GM12864 (cell line): ENCODE measurements around the gene MAGI2.

ENCODE experiments used
- DNase-seq: peaks from one replicate; pipeline ENCODE4 v3.0.0-alpha.2; 2011; ENCODE audit warnings: low read depth
- H3K4me3 ChIP-seq: 2 replicates; pipeline ENCODE4 v1.5.1; 2011; ENCODE audit warnings: mild to moderate bottlenecking, low read depth, low read length, control low read depth
- CTCF ChIP-seq: IDR thresholded peaks from 2 replicates; pipeline ENCODE4 v1.5.1; 2011; ENCODE audit warnings: low read depth, mild to moderate bottlenecking, moderate library complexity, low read length, control low read depth, inconsistent platforms; ENCODE audit errors: missing control alignments

MAGI2 gene

GRCh38 chr7:78189762-78190161 is 1263.7 kb downstream of the MAGI2 start:
- DNase-seq, result no peak
- H3K4me3 ChIP-seq, result no peak overlapping the region
- TF ChIP-seq CTCF, result no peak

DNA sequence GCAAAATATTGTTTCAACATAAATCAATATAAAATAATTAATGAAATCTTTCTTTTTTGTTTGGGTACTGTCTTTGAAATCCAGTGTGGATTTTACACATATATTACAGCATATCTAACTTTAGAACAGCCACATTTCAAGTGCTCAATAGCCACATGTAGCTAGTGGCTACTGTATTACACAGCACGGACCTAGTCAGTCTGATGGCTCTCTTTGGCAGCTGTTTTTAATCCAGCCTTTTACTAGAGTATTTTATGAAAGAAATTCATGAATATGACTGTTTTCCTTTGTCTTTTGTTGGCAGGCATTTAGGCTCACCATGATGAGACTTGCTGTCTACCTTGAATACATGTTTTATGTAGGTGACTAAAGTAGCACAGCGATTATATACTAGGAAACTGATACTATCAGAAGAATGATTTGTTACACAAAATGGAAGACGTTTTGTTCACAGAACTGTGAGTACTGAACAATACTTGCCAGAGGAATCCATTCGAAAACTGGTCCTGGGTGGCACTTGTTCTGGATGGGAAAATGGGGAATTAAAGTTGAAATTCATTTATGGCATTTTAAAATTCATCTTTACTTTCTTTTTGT is 1268.2 kb downstream of the MAGI2 start:
- TF ChIP-seq CTCF, result no peak
- no peak overlapping the region for H3K4me3 ChIP-seq
- DNase-seq, result no peak

DNA sequence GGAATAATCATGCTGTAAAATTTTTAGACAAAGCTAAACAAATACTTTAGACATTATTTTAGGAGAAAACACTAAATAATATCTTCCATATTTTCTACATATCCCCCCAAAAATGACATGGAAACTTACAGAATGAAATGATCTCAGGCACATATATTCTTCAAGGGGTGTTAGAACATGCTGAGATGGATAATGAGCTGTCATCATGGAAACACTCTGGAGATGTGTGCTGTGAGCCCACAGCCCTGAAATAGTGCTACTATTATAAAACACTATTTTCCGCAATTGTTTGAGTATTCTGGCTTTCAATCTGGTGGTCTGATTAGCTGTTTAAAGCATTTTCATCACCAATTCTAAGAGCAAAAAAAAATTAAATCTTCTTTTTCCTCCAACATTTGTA is 1269.2 kb downstream of the MAGI2 start:
- TF ChIP-seq CTCF, result no peak
- H3K4me3 ChIP-seq, result no peak overlapping the region
- no peak for DNase-seq

- H3K4me3 ChIP-seq, result no peak overlapping the region
- no peak for DNase-seq
- no peak for TF ChIP-seq CTCF
Observed at GRCh38 chr7:78179827-78180477, 1273.5 kb downstream of the MAGI2 start.

DNA sequence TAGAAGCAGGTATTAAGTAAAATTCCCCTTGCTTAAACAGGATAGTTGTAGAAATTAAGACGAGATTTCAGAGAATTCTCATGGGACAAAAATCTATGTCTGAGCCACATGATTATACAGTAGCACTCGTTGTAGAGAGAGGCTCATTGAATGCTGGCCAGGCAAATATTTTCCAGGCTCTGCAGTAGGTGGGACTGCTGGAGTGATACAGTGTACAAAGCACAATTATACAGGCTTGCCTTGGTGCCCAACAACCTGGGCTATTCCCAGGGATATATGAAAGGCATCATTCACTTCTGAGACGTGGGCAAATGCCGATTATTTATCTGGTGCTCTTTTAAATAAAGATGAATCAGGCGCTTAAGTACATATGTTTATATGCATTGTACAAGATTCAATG is 1274.3 kb downstream of the MAGI2 start:
- DNase-seq, result no peak
- H3K4me3 ChIP-seq, result no peak overlapping the region
- no peak for TF ChIP-seq CTCF

DNA sequence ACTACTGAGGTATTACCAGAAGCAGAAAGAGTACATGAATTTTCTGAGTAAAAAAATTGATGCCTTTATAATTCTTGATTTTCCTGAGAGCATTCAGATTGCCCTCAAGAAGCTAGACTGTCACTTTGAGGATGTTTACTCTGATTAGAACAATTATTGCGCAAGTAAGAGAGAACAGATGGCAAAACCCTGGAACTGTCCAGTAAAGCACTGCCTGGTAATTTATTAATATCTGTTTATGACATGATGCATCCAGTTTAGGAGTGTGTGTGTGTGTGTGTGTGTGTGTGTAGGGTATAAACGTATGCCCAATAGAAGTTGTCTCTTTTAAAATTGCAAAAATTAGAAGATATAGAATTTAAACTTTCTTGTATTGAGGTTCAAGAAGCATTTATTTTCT is 1275.1 kb downstream of the MAGI2 start:
- DNase-seq, result no peak
- TF ChIP-seq CTCF, result no peak
- H3K4me3 ChIP-seq, result no peak overlapping the region

GRCh38 chr7:78176171-78176570 is 1277.3 kb downstream of the MAGI2 start:
- H3K4me3 ChIP-seq, result no peak overlapping the region
- DNase-seq, result no peak
- TF ChIP-seq CTCF, result no peak
